ENCODE measurements around the gene SLC2A2. TPM values are rescaled to one million over a fixed set of nuclear protein-coding genes. Genes with fewer than 3 reads are reported as not detected.

SLC2A2 gene
- total RNA-seq, 1 donor from 2014 or later: not detected

DNA sequence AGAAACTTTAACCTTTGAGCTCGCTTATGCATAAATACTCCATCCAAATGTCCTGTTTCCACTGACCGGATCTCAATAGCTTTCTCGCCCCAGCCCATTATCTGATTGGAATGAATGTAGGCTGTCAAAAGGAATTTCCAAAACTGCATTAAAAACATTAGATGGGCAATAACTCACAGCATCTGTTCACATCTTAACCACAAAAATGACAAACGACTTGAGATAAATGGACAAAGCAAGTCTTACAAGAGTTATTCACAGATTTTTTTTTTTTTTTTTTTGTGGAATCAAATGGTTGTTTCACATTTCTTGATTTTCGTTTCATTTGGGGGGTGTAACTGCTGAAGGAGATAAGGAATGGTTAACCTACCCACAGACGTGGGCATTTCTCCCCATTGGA, 39.7 kb upstream of the SLC2A2 start:
- Histone ChIP-seq H2AFZ (replicated peaks) (no peak overlapping the region), H3F3A (ENCODE audit: low read depth) (no peaks in the 10 kb centered on the region), H3K4me2 (no peak overlapping the region), H3K79me2 (ENCODE audit: low read depth) (no peaks in the 10 kb centered on the region), H3K27ac (no peak overlapping the region), H3K9ac (no peak overlapping the region), H3K36me3 (no peaks in the 10 kb centered on the region), H3K9me3 (ENCODE audit: low read depth) (no peaks in the 10 kb centered on the region), H3K4me1 (no peaks in the 10 kb centered on the region), H3K27me3 (no peaks in the 10 kb centered on the region), H3K4me3 (no peak overlapping the region), H4K20me1 (ENCODE audit: low read depth) (no peaks in the 10 kb centered on the region)
- TF ChIP-seq, protein P1, sequence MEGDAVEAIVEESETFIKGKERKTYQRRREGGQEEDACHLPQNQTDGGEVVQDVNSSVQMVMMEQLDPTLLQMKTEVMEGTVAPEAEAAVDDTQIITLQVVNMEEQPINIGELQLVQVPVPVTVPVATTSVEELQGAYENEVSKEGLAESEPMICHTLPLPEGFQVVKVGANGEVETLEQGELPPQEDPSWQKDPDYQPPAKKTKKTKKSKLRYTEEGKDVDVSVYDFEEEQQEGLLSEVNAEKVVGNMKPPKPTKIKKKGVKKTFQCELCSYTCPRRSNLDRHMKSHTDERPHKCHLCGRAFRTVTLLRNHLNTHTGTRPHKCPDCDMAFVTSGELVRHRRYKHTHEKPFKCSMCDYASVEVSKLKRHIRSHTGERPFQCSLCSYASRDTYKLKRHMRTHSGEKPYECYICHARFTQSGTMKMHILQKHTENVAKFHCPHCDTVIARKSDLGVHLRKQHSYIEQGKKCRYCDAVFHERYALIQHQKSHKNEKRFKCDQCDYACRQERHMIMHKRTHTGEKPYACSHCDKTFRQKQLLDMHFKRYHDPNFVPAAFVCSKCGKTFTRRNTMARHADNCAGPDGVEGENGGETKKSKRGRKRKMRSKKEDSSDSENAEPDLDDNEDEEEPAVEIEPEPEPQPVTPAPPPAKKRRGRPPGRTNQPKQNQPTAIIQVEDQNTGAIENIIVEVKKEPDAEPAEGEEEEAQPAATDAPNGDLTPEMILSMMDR (IDR thresholded peaks at IDR 0.05): no peak
- TF ChIP-seq EZH2 (IDR thresholded peaks at IDR 0.05): no peak
- no peak for TF ChIP-seq EZH2phosphoT487 (IDR thresholded peaks at IDR 0.05)
- no peak overlapping the region for H3K4me3 Mint-ChIP-seq
- no peak for DNase-seq (ENCODE audit: low spot score)
- no peaks in the 10 kb centered on the region for H3K4me1 Mint-ChIP-seq
- H3K27ac Mint-ChIP-seq: no peak overlapping the region
- H3K36me3 Mint-ChIP-seq: peaks cover 51% of the 10 kb centered on the region
- H3K27me3 Mint-ChIP-seq (ENCODE audit: insufficient read depth, low read depth): no peaks in the 10 kb centered on the region
- H3K9me3 Mint-ChIP-seq: no peaks in the 10 kb centered on the region

DNA sequence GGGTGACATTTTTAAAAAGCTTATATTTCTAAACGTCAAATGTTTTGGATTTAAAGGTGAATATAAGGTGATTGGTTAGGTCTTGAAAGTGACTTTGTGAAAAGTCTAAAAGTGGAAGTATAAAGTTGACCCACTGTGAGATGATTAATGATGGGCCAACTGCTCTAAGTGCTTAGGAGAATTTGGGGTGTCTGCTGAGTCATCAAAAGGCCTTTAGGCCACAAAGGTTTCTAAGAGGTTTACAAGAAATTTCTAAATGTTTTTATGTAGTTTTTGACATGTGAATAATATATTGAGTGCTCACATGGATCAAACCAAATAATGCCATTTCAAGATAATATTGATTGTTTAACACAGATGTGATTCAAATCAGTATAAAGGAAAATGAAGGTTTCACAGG, 39.2 kb upstream of the SLC2A2 start:
- Mint-ChIP-seq H3K4me3 (no peak overlapping the region), H3K27me3 (ENCODE audit: insufficient read depth, low read depth) (no peaks in the 10 kb centered on the region), H3K9me3 (no peaks in the 10 kb centered on the region), H3K36me3 (peaks cover 51% of the 10 kb centered on the region), H3K27ac (no peak overlapping the region), H3K4me1 (no peaks in the 10 kb centered on the region)
- no peaks in the 10 kb centered on the region for H3K9me3 ChIP-seq (ENCODE audit: low read depth)
- H4K20me1 ChIP-seq (ENCODE audit: low read depth): no peaks in the 10 kb centered on the region
- H3K27ac ChIP-seq: no peak overlapping the region
- no peak overlapping the region for H3K4me3 ChIP-seq
- no peak for DNase-seq (ENCODE audit: low spot score)
- no peaks in the 10 kb centered on the region for H3K4me1 ChIP-seq
- H3K4me2 ChIP-seq: no peak overlapping the region
- no peak overlapping the region for H2AFZ ChIP-seq (replicated peaks)
- H3K27me3 ChIP-seq: no peaks in the 10 kb centered on the region
- H3K36me3 ChIP-seq: no peaks in the 10 kb centered on the region
- no peak overlapping the region for H3K9ac ChIP-seq
- H3F3A ChIP-seq (ENCODE audit: low read depth): no peaks in the 10 kb centered on the region
- TF ChIP-seq, protein P1 (IDR thresholded peaks at IDR 0.05): no peak
- TF ChIP-seq EZH2phosphoT487 (IDR thresholded peaks at IDR 0.05) (no peak), EZH2 (IDR thresholded peaks at IDR 0.05) (no peak)
- no peaks in the 10 kb centered on the region for H3K79me2 ChIP-seq (ENCODE audit: low read depth)

- Mint-ChIP-seq H3K27ac (no peak overlapping the region), H3K4me1 (no peaks in the 10 kb centered on the region), H3K4me3 (no peak overlapping the region), H3K27me3 (ENCODE audit: insufficient read depth, low read depth) (no peaks in the 10 kb centered on the region), H3K9me3 (no peaks in the 10 kb centered on the region), H3K36me3 (peaks cover 44% of the 10 kb centered on the region)
- no peaks in the 10 kb centered on the region for H3F3A ChIP-seq (ENCODE audit: low read depth)
- no peak overlapping the region for H3K4me3 ChIP-seq
- H3K4me2 ChIP-seq: no peak overlapping the region
- H3K27me3 ChIP-seq: no peaks in the 10 kb centered on the region
- H4K20me1 ChIP-seq (ENCODE audit: low read depth): no peaks in the 10 kb centered on the region
- no peaks in the 10 kb centered on the region for H3K79me2 ChIP-seq (ENCODE audit: low read depth)
- no peaks in the 10 kb centered on the region for H3K4me1 ChIP-seq
- H3K9ac ChIP-seq: no peak overlapping the region
- H3K36me3 ChIP-seq: no peaks in the 10 kb centered on the region
- no peaks in the 10 kb centered on the region for H3K9me3 ChIP-seq (ENCODE audit: low read depth)
- H2AFZ ChIP-seq (replicated peaks): no peak overlapping the region
- DNase-seq (ENCODE audit: low spot score): no peak
- no peak overlapping the region for H3K27ac ChIP-seq
- no peak for TF ChIP-seq EZH2phosphoT487 (IDR thresholded peaks at IDR 0.05)
Observed at GRCh38 chr3:171064461-171064860, 37.9 kb upstream of the SLC2A2 start.

GRCh38 chr3:171061749-171062148, 35.2 kb upstream of the SLC2A2 start:
- Histone ChIP-seq H3K79me2 (ENCODE audit: low read depth) (no peaks in the 10 kb centered on the region), H3K27ac (no peak overlapping the region), H3F3A (ENCODE audit: low read depth) (no peaks in the 10 kb centered on the region), H3K9me3 (ENCODE audit: low read depth) (no peaks in the 10 kb centered on the region), H3K4me1 (no peaks in the 10 kb centered on the region), H3K9ac (no peak overlapping the region), H4K20me1 (ENCODE audit: low read depth) (no peaks in the 10 kb centered on the region), H3K36me3 (no peaks in the 10 kb centered on the region), H3K4me2 (no peak overlapping the region), H3K4me3 (no peak overlapping the region), H3K27me3 (no peaks in the 10 kb centered on the region), H2AFZ (replicated peaks) (no peak overlapping the region)
- H3K36me3 Mint-ChIP-seq: peaks cover 31% of the 10 kb centered on the region
- DNase-seq (ENCODE audit: low spot score): no peak
- no peak for TF ChIP-seq EZH2 (IDR thresholded peaks at IDR 0.05)
- TF ChIP-seq, protein P1 (IDR thresholded peaks at IDR 0.05): no peak
- no peak for TF ChIP-seq EZH2phosphoT487 (IDR thresholded peaks at IDR 0.05)
- H3K4me3 Mint-ChIP-seq: no peak overlapping the region
- H3K9me3 Mint-ChIP-seq: no peaks in the 10 kb centered on the region
- H3K4me1 Mint-ChIP-seq: no peaks in the 10 kb centered on the region
- no peak overlapping the region for H3K27ac Mint-ChIP-seq
- no peaks in the 10 kb centered on the region for H3K27me3 Mint-ChIP-seq (ENCODE audit: insufficient read depth, low read depth)
